HepG2 (cell line): ENCODE data around the gene SALL2. TPM values are rescaled to one million over a fixed set of nuclear protein-coding genes. Genes with fewer than 3 reads are reported as not detected.

Source experiments
- ADNP ChIP-seq: sonication (generic); formaldehyde crosslinking; IDR thresholded peaks from 2 replicates; pipeline ENCODE4 v1.4.0; 2020; ENCODE audit warnings: missing genetic modification reagents
- MIER3 ChIP-seq: IDR thresholded peaks from 2 replicates; pipeline ENCODE4 v1.6.1; 2016; ENCODE audit warnings: missing compliant biosample characterization, borderline replicate concordance
- RCOR2 ChIP-seq: IDR thresholded peaks from 2 replicates; pipeline ENCODE4 v1.6.1; 2016; ENCODE audit warnings: missing biosample characterization, missing genetic modification reagents
- RXRB ChIP-seq: IDR thresholded peaks from 2 replicates; pipeline ENCODE4 v1.6.1; 2016; ENCODE audit warnings: borderline replicate concordance, missing genetic modification reagents, missing compliant biosample characterization
- SIN3A ChIP-seq: IDR thresholded peaks from 2 replicates; pipeline ENCODE4 v1.6.1; 2011; ENCODE audit warnings: low read depth, mild to moderate bottlenecking, control low read depth, low read length, borderline replicate concordance
- YY1 ChIP-seq: IDR thresholded peaks from 2 replicates; pipeline ENCODE4 v1.6.1; 2011; ENCODE audit warnings: low read length, low read depth, moderate library complexity, mild to moderate bottlenecking; ENCODE audit not compliant: insufficient read depth, insufficient replicate concordance
- ZNF274 ChIP-seq: sonication (generic); formaldehyde crosslinking; IDR thresholded peaks from 2 replicates; pipeline ENCODE4 v1.5.1; 2020; ENCODE audit warnings: mild to moderate bottlenecking, missing genetic modification reagents
- ZNF430 ChIP-seq: sonication (generic); formaldehyde crosslinking; IDR thresholded peaks from 2 replicates; pipeline ENCODE4 v1.9.0; 2021; ENCODE audit warnings: mild to moderate bottlenecking, missing genetic modification reagents
- ZNF446 ChIP-seq: sonication (generic); formaldehyde crosslinking; IDR thresholded peaks from 2 replicates; pipeline ENCODE4 v1.5.0; 2020; ENCODE audit warnings: mild to moderate bottlenecking, missing genetic modification reagents
- ZNF577 ChIP-seq: sonication (generic); formaldehyde crosslinking; IDR thresholded peaks from 2 replicates; pipeline ENCODE4 v1.4.0; 2020; ENCODE audit warnings: mild to moderate bottlenecking, low read depth, missing genetic modification reagents, borderline replicate concordance
- ZNF674 ChIP-seq: sonication (generic); formaldehyde crosslinking; IDR thresholded peaks from 2 replicates; pipeline ENCODE4 v1.5.0; 2020; ENCODE audit warnings: low read depth, mild to moderate bottlenecking, missing genetic modification reagents
- ZNF773 ChIP-seq: sonication (generic); formaldehyde crosslinking; IDR thresholded peaks from 2 replicates; pipeline ENCODE4 v1.4.0; 2020; ENCODE audit warnings: missing genetic modification reagents, borderline replicate concordance
- polyA plus RNA-seq, 8 experiments: library from polyadenylated mRNA; depleted of rRNA in 3 of 8; stranded (reverse) in 7 of 8; unstranded in 1 of 8; fragments of >200 nt; fragmentation: Illumina TruSeq in 4 of 8; extraction: Trizol in 4 of 8; gene quantifications; 2 replicates each; pipeline versions ENCODE4 v1.2.1 to v1.2.3, GENCODE V29; 2011 to 2016; ENCODE audit warnings: low read depth in 4 of 8, missing spikeins in 1 of 8, mixed read lengths in 1 of 8; ENCODE audit not compliant: insufficient read depth in 1 of 8
- total RNA-seq, 5 experiments: library from RNA; depleted of rRNA; stranded (reverse); fragments of >200 nt; fragmentation: Illumina TruSeq; extraction: Trizol; gene quantifications; 2 replicates each; pipeline ENCODE4 v1.2.3, GENCODE V29; 2016; ENCODE audit warnings: low read depth in 1 of 5
- TF ChIP-seq, protein P1 (sequence below): sonication (generic); formaldehyde crosslinking; IDR thresholded peaks from 2 replicates; pipeline ENCODE4 v1.8.0; 2022; ENCODE audit warnings: missing genetic modification reagents, mild to moderate bottlenecking, inconsistent platforms, borderline replicate concordance
- TF ChIP-seq, protein P2 (sequence below): sonication (generic); formaldehyde crosslinking; IDR thresholded peaks from 2 replicates; pipeline ENCODE4 v1.4.0; 2020; ENCODE audit warnings: missing genetic modification reagents
- TF ChIP-seq, protein P3 (sequence below): IDR thresholded peaks from 2 replicates; pipeline ENCODE4 v1.6.1; 2016
- TF ChIP-seq, protein P4 (sequence below): sonication (generic); formaldehyde crosslinking; IDR thresholded peaks from 2 replicates; pipeline ENCODE4 v1.5.0; 2020; ENCODE audit warnings: missing genetic modification reagents
- TF ChIP-seq, protein P5 (sequence below): IDR thresholded peaks from 2 replicates; pipeline ENCODE4 v1.6.1; 2016; ENCODE audit warnings: missing biosample characterization, missing genetic modification reagents, low read depth

Gene SALL2
- total and polyA plus RNA-seq, 2 of the 13 experiments (the other 11 are each of a cell fraction or from before 2014, with no cell fraction given), result 4.9 to 5.8 TPM

DNA sequence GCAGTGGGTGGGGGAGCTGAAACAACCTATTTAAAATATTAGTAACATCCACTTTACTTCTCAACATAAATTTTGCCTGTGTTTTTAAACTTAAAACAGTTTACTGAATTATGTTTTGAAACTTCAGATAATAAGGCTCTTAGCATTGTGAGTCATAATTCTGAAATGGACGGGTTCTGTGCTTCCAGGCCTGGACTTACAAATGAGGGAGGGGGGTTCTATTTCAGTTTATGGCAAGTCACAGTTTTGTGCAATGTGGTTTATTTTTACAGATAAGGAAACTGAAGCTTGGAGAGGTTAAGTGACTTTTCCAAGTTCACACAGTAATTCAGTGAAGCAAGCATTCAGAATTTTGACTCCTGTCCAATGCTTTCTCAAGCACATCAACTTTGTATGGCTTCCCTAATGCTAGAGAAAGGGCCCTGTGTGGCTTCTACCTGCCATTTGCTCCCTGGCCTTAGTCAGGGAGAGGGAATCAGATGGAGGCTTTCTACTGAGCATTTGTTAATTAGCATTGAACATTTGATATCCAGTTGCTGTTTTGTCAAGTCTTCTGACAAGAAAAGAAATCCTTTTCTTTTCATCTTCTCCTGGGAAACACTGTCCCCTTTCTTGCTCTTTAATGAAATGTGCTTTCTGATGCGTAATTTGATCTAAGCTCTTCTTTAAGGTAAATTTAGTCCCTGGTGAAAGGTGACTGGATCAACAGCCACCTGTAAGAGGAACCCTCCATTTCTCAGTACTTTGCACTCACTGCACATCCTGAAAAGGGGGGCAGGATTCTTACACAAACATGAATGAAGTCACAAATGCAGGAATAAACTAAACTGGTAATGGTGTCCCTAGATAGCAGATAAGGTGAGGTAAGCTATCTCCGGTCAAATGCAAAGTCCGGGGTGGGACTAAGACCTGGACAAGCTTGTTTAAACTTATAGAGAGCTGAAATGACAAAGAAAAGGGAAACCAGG is 2.5 kb upstream of the SALL2 start (continued):
- TF ChIP-seq ZNF446, result no peak
- no peak for TF ChIP-seq ZNF773 (CRISPR knock-in tag)
- peak; percentile 95 for TF ChIP-seq RXRB (CRISPR knock-in tag)
- TF ChIP-seq ZNF577 (CRISPR knock-in tag), result no peak
- TF ChIP-seq ZNF430, result 0 out of 2 replicates have a peak, but pooled peaks have one; percentile 57
- peak; percentile 50; the same call in 1 of the 2 replicates for TF ChIP-seq MIER3 (CRISPR knock-in tag)
- TF ChIP-seq, protein P1, sequence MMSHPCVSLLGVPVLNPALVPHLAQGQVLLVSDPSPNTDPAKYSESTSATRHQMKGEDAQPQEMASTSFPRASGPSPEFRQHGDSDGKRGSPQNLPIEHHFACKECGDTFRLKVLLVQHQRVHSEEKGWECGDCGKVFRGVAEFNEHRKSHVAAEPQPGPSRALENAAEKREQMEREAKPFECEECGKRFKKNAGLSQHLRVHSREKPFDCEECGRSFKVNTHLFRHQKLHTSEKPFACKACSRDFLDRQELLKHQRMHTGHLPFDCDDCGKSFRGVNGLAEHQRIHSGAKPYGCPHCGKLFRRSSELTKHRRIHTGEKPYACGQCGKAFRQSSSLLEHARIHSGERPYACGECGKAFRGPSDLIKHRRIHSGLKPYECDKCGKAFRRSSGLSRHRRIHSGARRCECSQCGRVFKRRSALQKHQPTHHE, result no peak
- TF ChIP-seq ZNF274 (CRISPR knock-in tag), result no peak
- TF ChIP-seq ZNF674 (CRISPR knock-in tag), result no peak
- TF ChIP-seq ADNP, result no peak
- peak; percentile 73 for TF ChIP-seq YY1
- peak; percentile 56; the same call in 1 of the 2 replicates for TF ChIP-seq RCOR2
- TF ChIP-seq, protein P2, sequence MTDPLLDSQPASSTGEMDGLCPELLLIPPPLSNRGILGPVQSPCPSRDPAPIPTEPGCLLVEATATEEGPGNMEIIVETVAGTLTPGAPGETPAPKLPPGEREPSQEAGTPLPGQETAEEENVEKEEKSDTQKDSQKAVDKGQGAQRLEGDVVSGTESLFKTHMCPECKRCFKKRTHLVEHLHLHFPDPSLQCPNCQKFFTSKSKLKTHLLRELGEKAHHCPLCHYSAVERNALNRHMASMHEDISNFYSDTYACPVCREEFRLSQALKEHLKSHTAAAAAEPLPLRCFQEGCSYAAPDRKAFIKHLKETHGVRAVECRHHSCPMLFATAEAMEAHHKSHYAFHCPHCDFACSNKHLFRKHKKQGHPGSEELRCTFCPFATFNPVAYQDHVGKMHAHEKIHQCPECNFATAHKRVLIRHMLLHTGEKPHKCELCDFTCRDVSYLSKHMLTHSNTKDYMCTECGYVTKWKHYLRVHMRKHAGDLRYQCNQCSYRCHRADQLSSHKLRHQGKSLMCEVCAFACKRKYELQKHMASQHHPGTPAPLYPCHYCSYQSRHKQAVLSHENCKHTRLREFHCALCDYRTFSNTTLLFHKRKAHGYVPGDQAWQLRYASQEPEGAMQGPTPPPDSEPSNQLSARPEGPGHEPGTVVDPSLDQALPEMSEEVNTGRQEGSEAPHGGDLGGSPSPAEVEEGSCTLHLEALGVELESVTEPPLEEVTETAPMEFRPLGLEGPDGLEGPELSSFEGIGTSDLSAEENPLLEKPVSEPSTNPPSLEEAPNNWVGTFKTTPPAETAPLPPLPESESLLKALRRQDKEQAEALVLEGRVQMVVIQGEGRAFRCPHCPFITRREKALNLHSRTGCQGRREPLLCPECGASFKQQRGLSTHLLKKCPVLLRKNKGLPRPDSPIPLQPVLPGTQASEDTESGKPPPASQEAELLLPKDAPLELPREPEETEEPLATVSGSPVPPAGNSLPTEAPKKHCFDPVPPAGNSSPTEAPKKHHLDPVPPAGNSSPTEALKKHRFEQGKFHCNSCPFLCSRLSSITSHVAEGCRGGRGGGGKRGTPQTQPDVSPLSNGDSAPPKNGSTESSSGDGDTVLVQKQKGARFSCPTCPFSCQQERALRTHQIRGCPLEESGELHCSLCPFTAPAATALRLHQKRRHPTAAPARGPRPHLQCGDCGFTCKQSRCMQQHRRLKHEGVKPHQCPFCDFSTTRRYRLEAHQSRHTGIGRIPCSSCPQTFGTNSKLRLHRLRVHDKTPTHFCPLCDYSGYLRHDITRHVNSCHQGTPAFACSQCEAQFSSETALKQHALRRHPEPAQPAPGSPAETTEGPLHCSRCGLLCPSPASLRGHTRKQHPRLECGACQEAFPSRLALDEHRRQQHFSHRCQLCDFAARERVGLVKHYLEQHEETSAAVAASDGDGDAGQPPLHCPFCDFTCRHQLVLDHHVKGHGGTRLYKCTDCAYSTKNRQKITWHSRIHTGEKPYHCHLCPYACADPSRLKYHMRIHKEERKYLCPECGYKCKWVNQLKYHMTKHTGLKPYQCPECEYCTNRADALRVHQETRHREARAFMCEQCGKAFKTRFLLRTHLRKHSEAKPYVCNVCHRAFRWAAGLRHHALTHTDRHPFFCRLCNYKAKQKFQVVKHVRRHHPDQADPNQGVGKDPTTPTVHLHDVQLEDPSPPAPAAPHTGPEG, result no peak
- TF ChIP-seq, protein P3, sequence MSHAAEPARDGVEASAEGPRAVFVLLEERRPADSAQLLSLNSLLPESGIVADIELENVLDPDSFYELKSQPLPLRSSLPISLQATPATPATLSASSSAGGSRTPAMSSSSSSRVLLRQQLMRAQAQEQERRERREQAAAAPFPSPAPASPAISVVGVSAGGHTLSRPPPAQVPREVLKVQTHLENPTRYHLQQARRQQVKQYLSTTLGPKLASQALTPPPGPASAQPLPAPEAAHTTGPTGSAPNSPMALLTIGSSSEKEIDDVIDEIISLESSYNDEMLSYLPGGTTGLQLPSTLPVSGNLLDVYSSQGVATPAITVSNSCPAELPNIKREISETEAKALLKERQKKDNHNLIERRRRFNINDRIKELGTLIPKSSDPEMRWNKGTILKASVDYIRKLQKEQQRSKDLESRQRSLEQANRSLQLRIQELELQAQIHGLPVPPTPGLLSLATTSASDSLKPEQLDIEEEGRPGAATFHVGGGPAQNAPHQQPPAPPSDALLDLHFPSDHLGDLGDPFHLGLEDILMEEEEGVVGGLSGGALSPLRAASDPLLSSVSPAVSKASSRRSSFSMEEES (CRISPR knock-in tag), result no peak
- no peak for TF ChIP-seq SIN3A
- TF ChIP-seq, protein P4, sequence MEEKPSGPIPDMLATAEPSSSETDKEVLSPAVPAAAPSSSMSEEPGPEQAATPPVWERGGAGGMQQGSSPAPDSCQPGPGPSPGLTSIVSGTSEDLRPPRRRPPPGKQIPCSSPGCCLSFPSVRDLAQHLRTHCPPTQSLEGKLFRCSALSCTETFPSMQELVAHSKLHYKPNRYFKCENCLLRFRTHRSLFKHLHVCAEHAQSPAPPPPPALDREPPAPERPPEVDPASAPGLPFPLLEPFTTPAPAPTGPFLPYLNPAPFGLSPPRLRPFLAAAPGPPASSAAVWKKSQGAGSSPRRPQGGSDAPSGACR, result no peak
- TF ChIP-seq, protein P5, sequence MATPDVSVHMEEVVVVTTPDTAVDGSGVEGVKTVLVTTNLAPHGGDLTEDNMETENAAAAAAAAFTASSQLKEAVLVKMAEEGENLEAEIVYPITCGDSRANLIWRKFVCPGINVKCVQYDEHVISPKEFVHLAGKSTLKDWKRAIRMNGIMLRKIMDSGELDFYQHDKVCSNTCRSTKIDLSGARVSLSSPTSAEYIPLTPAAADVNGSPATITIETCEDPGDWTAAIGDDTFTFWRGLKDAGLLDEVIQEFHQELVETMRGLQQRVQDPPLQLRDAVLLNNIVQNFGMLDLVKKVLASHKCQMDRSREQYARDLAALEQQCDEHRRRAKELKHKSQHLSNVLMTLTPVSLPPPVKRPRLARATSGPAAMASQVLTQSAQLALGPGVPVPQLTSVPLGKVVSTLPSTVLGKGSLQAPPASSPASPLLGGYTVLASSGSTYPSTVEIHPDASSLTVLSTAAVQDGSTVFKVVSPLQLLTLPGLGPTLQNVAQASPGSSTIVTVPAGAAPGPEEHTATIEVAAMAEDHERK, result peak; percentile 13; the same call in 1 of the 2 replicates
